ENCODE data around the gene NUP62. TPM values are rescaled to one million over a fixed set of nuclear protein-coding genes. Genes with fewer than 3 reads are reported as not detected.
A peak's percentile ranks its signal among the peaks of the same experiment; 100 is the strongest.

Gene NUP62
- total and polyA plus RNA-seq, 2 experiments from 2014 or later: 55.5 to 99.4 TPM

- Mint-ChIP-seq H3K9me3 (peaks cover 8% of the 10 kb centered on the region; the same call in 2 of the 3 replicates), H3K36me3 (ENCODE audit: low read depth) (peaks cover 71% of the 10 kb centered on the region), H3K27ac (peak overlapping the region; percentile 73), H3K4me3 (no peak overlapping the region), H3K4me1 (0 out of 3 replicates have a peak, but pooled peaks cover 4% of the 10 kb centered on the region), H3K27me3 (ENCODE audit: insufficient read depth, low read depth, poor library complexity) (peaks cover 18% of the 10 kb centered on the region)
- H3K27ac ChIP-seq (ENCODE audit: low read depth): no peak overlapping the region
- no peak for TF ChIP-seq EZH2phosphoT487 (IDR thresholded peaks at IDR 0.05; ENCODE audit: unreplicated experiment)
- no peak for TF ChIP-seq NANOG (IDR thresholded peaks at IDR 0.05; ENCODE audit: borderline replicate concordance)
- TF ChIP-seq CREB1 (CRISPR knock-in tag; IDR thresholded peaks at IDR 0.05; ENCODE audit: low read depth): no peak
- H3K4me3 ChIP-seq: no peak overlapping the region
- peaks cover 8% of the 10 kb centered on the region for H4K20me1 ChIP-seq (replicated peaks; ENCODE audit: insufficient read depth)
- peaks cover 21% of the 10 kb centered on the region; the same call in 1 of the 2 replicates for H3F3A ChIP-seq (replicated peaks; ENCODE audit: low read depth)
- no peak overlapping the region for H2AFZ ChIP-seq
- H3K27me3 ChIP-seq (ENCODE audit: insufficient read depth): 0 out of 2 replicates have a peak, but pooled peaks cover 3% of the 10 kb centered on the region
- no peak overlapping the region for H3K4me2 ChIP-seq
- no peaks in the 10 kb centered on the region for H3K9me2 ChIP-seq (ENCODE audit: insufficient read depth)
- no peak for DNase-seq (ENCODE audit: low spot score)
- peaks cover 5% of the 10 kb centered on the region for H3K79me2 ChIP-seq (replicated peaks; ENCODE audit: insufficient read depth)
- ATAC-seq: no peak
- H3K4me1 ChIP-seq (ENCODE audit: insufficient read depth): no peaks in the 10 kb centered on the region; the same call in 1 of the 2 replicates
- H3K36me3 ChIP-seq (ENCODE audit: insufficient read depth): peaks cover 30% of the 10 kb centered on the region
These were observed 44.5 kb downstream of the NUP62 start for GRCh38 chr19:49884760-49885159.

GRCh38 chr19:49884109-49884508, 45.2 kb downstream of the NUP62 start:
- Histone ChIP-seq H3K4me3 (no peak overlapping the region), H2AFZ (no peak overlapping the region), H3K27me3 (ENCODE audit: insufficient read depth) (no peaks in the 10 kb centered on the region), H3K9me2 (ENCODE audit: insufficient read depth) (no peaks in the 10 kb centered on the region), H4K20me1 (replicated peaks; ENCODE audit: insufficient read depth) (peaks cover 8% of the 10 kb centered on the region), H3K27ac (ENCODE audit: low read depth) (no peak overlapping the region), H3K4me2 (no peak overlapping the region), H3K4me1 (ENCODE audit: insufficient read depth) (peaks cover 2% of the 10 kb centered on the region; the same call in 1 of the 2 replicates), H3K36me3 (ENCODE audit: insufficient read depth) (peaks cover 36% of the 10 kb centered on the region), H3K79me2 (replicated peaks; ENCODE audit: insufficient read depth) (peaks cover 11% of the 10 kb centered on the region), H3F3A (replicated peaks; ENCODE audit: low read depth) (peaks cover 18% of the 10 kb centered on the region; the same call in 1 of the 2 replicates)
- peaks cover 8% of the 10 kb centered on the region; the same call in 2 of the 3 replicates for H3K9me3 Mint-ChIP-seq
- peaks cover 69% of the 10 kb centered on the region for H3K36me3 Mint-ChIP-seq (ENCODE audit: low read depth)
- no peak overlapping the region for H3K4me3 Mint-ChIP-seq
- H3K27ac Mint-ChIP-seq: no peak overlapping the region
- ATAC-seq (no peak), DNase-seq (ENCODE audit: low spot score) (no peak)
- peaks cover 5% of the 10 kb centered on the region; the same call in 2 of the 3 replicates for H3K4me1 Mint-ChIP-seq
- H3K27me3 Mint-ChIP-seq (ENCODE audit: insufficient read depth, low read depth, poor library complexity): peaks cover 13% of the 10 kb centered on the region
- TF ChIP-seq JUNB (IDR thresholded peaks at IDR 0.05; ENCODE audit: unreplicated experiment): no peak
- TF ChIP-seq CTCF (conservative IDR thresholded peaks at IDR 0.05; ENCODE audit: low read depth in 2 of 2): no peak
- TF ChIP-seq ETS1 (IDR thresholded peaks at IDR 0.05): no peak
- TF ChIP-seq ZNF462 (CRISPR knock-in tag; IDR thresholded peaks at IDR 0.05): no peak
- no peak for TF ChIP-seq NANOG (IDR thresholded peaks at IDR 0.05; ENCODE audit: borderline replicate concordance)
- no peak for TF ChIP-seq EZH2phosphoT487 (IDR thresholded peaks at IDR 0.05; ENCODE audit: unreplicated experiment)
- TF ChIP-seq POLR2AphosphoS5 (IDR thresholded peaks at IDR 0.05; ENCODE audit: low read depth): no peak
- no peak for TF ChIP-seq CREB1 (CRISPR knock-in tag; IDR thresholded peaks at IDR 0.05; ENCODE audit: low read depth)
